Measurements from ENCODE around the gene ACP4.

GRCh38 chr19:50815439-50815838, 25.2 kb downstream of the ACP4 start:
- no peak for TF ChIP-seq EZH2 (IDR thresholded peaks at IDR 0.05; ENCODE audit: insufficient read depth, poor library complexity, severe bottlenecking)
- no peak for TF ChIP-seq EZH2phosphoT487 (IDR thresholded peaks at IDR 0.05; ENCODE audit: insufficient read depth, low read depth)
